ENCODE results near the gene FOXE3. TPM values are rescaled to one million over a fixed set of nuclear protein-coding genes. Genes with fewer than 3 reads are reported as not detected.

Gene FOXE3
- total RNA-seq, 1 experiment from 2014 or later, result not detected

GRCh38 chr1:47439819-47440598, 23.9 kb downstream of the FOXE3 start:
- intact Hi-C loops (cut with micrococcal nuclease), result loop anchor here (5.0 kb wide), 1 partner anchor 87 kb away; no protein-coding TSS in a partner anchor
- TF ChIP-seq CTCF (IDR thresholded peaks at IDR 0.05; ENCODE audit: unreplicated experiment), result no peak
- H3K9me3 Mint-ChIP-seq (ENCODE audit: unreplicated experiment), result no peaks in the 10 kb centered on the region
- no peak for DNase-seq (ENCODE audit: unreplicated experiment)
- no peak overlapping the region for H3K4me3 Mint-ChIP-seq (ENCODE audit: unreplicated experiment)
- H3K27me3 Mint-ChIP-seq (ENCODE audit: insufficient read depth, unreplicated experiment), result peaks cover 13% of the 10 kb centered on the region
- H3K27ac Mint-ChIP-seq (ENCODE audit: low read depth, unreplicated experiment), result no peak overlapping the region
- BruUV-seq (replicated peaks), result no TSS peak
- ChIA-PET POLR2A (no interaction called here), CTCF (interaction anchor here (0.9 to 1.2 kb wide), 4 partner anchors 8 to 270 kb away, joined by 3 to 11 read pairs (median 3); no protein-coding TSS in a partner anchor)
- H3K4me1 Mint-ChIP-seq (ENCODE audit: insufficient read depth, unreplicated experiment), result peaks cover 6% of the 10 kb centered on the region
- H3K36me3 Mint-ChIP-seq (ENCODE audit: insufficient read depth, unreplicated experiment), result no peaks in the 10 kb centered on the region

GRCh38 chr1:47440599-47441081, 24.6 kb downstream of the FOXE3 start:
- POLR2A ChIA-PET, result interaction anchor here (0.6 kb wide), 1 partner anchor 52 kb away, joined by 3 read pairs; no protein-coding TSS in a partner anchor
- H3K36me3 Mint-ChIP-seq (ENCODE audit: insufficient read depth, unreplicated experiment), result no peaks in the 10 kb centered on the region
- no peak overlapping the region for H3K4me3 Mint-ChIP-seq (ENCODE audit: unreplicated experiment)
- H3K4me1 Mint-ChIP-seq (ENCODE audit: insufficient read depth, unreplicated experiment), result peaks cover 6% of the 10 kb centered on the region
- no peaks in the 10 kb centered on the region for H3K9me3 Mint-ChIP-seq (ENCODE audit: unreplicated experiment)
- no peak for DNase-seq (ENCODE audit: unreplicated experiment)
- H3K27ac Mint-ChIP-seq (ENCODE audit: low read depth, unreplicated experiment), result no peak overlapping the region
- TF ChIP-seq CTCF (IDR thresholded peaks at IDR 0.05; ENCODE audit: unreplicated experiment), result no peak
- BruUV-seq (replicated peaks), result no TSS peak
- intact Hi-C loops (cut with micrococcal nuclease), result no loop called here
- peaks cover 19% of the 10 kb centered on the region for H3K27me3 Mint-ChIP-seq (ENCODE audit: insufficient read depth, unreplicated experiment)
- CTCF ChIA-PET, result interaction anchor here (0.6 to 1.2 kb wide), 7 partner anchors 8 to 270 kb away, joined by 3 to 11 read pairs (median 4); no protein-coding TSS in a partner anchor

- BruUV-seq (replicated peaks), result no TSS peak
- TF ChIP-seq CTCF (IDR thresholded peaks at IDR 0.05; ENCODE audit: unreplicated experiment), result no peak
- CTCF ChIA-PET, result interaction anchor here (0.6 to 1.1 kb wide), 9 partner anchors 11 to 269 kb away, joined by 3 to 6 read pairs (median 4); no protein-coding TSS in a partner anchor
- Mint-ChIP-seq H3K36me3 (ENCODE audit: insufficient read depth, unreplicated experiment) (no peaks in the 10 kb centered on the region), H3K27me3 (ENCODE audit: insufficient read depth, unreplicated experiment) (peaks cover 29% of the 10 kb centered on the region), H3K4me1 (ENCODE audit: insufficient read depth, unreplicated experiment) (peaks cover 2% of the 10 kb centered on the region), H3K9me3 (ENCODE audit: unreplicated experiment) (no peaks in the 10 kb centered on the region), H3K27ac (ENCODE audit: low read depth, unreplicated experiment) (no peak overlapping the region), H3K4me3 (ENCODE audit: unreplicated experiment) (no peak overlapping the region)
- POLR2A ChIA-PET, result interaction anchor here (0.6 kb wide), 1 partner anchor 51 kb away, joined by 3 read pairs; no protein-coding TSS in a partner anchor
- DNase-seq (ENCODE audit: unreplicated experiment), result no peak
- intact Hi-C loops (cut with micrococcal nuclease), result no loop called here
These were observed 25.5 kb downstream of the FOXE3 start for GRCh38 chr1:47441450-47442106.

- ChIA-PET CTCF (interaction anchor here (0.6 to 1.4 kb wide), 5 partner anchors 21 to 268 kb away, joined by 3 to 5 read pairs (median 4); no protein-coding TSS in a partner anchor), POLR2A (no interaction called here)
- intact Hi-C loops (cut with micrococcal nuclease), result no loop called here
- Mint-ChIP-seq H3K4me1 (ENCODE audit: insufficient read depth, unreplicated experiment) (no peaks in the 10 kb centered on the region), H3K36me3 (ENCODE audit: insufficient read depth, unreplicated experiment) (no peaks in the 10 kb centered on the region), H3K27me3 (ENCODE audit: insufficient read depth, unreplicated experiment) (peaks cover 35% of the 10 kb centered on the region), H3K27ac (ENCODE audit: low read depth, unreplicated experiment) (no peak overlapping the region), H3K9me3 (ENCODE audit: unreplicated experiment) (no peaks in the 10 kb centered on the region), H3K4me3 (ENCODE audit: unreplicated experiment) (no peak overlapping the region)
- no peak for DNase-seq (ENCODE audit: unreplicated experiment)
- no peak for TF ChIP-seq CTCF (IDR thresholded peaks at IDR 0.05; ENCODE audit: unreplicated experiment)
- BruUV-seq (replicated peaks), result no TSS peak
These were observed 26.1 kb downstream of the FOXE3 start for GRCh38 chr1:47442202-47442601.

Data from MCF 10A (cell line).